BE2C (cell line): ENCODE data around the gene DCUN1D3.

Source experiments
- DNase-seq: peaks from one replicate; pipeline ENCODE4 v3.0.0-alpha.2; 2020
- H3K27me3 ChIP-seq: fragments of 250-450 bp; sonication (Bioruptor Pico); 2 replicates; pipeline ENCODE4 v1.5.1; 2020; ENCODE audit warnings: mild to moderate bottlenecking
- H3K36me3 ChIP-seq: fragments of 250-450 bp; sonication (Bioruptor Pico); 2 replicates; pipeline ENCODE4 v1.5.1; 2020; ENCODE audit warnings: mild to moderate bottlenecking
- H3K4me1 ChIP-seq: fragments of 250-450 bp; sonication (Bioruptor Pico); 2 replicates; pipeline ENCODE4 v1.5.1; 2020
- H3K4me3 ChIP-seq: 2 replicates; pipeline ENCODE4 v1.5.1; 2011; ENCODE audit warnings: low read depth, low read length
- H3K9me3 ChIP-seq: fragments of 250-450 bp; sonication (Bioruptor Pico); 2 replicates; pipeline ENCODE4 v1.5.1; 2020
- CTCF ChIP-seq: IDR thresholded peaks from 2 replicates; pipeline ENCODE4 v1.5.1; 2012; ENCODE audit warnings: mild to moderate bottlenecking, low read depth, low read length

DCUN1D3 gene

GRCh38 chr16:20889625-20890275 is 10.4 kb downstream of the DCUN1D3 start:
- Histone ChIP-seq H3K36me3 (no peaks in the 10 kb centered on the region; the same call in 1 of the 2 replicates), H3K4me3 (no peak overlapping the region), H3K4me1 (no peaks in the 10 kb centered on the region), H3K27me3 (no peaks in the 10 kb centered on the region), H3K9me3 (no peaks in the 10 kb centered on the region)
- no peak for DNase-seq
- no peak for TF ChIP-seq CTCF

- no peaks in the 10 kb centered on the region; the same call in 1 of the 2 replicates for H3K36me3 ChIP-seq
- H3K4me3 ChIP-seq = no peak overlapping the region
- no peaks in the 10 kb centered on the region for H3K27me3 ChIP-seq
- H3K9me3 ChIP-seq = no peaks in the 10 kb centered on the region
- no peak for TF ChIP-seq CTCF
- H3K4me1 ChIP-seq = no peaks in the 10 kb centered on the region
- DNase-seq = no peak
Observed at GRCh38 chr16:20887207-20887606, 13.0 kb downstream of the DCUN1D3 start.

- no peak for DNase-seq
- TF ChIP-seq CTCF = no peak
- Histone ChIP-seq H3K27me3 (no peaks in the 10 kb centered on the region), H3K36me3 (no peaks in the 10 kb centered on the region; the same call in 1 of the 2 replicates), H3K9me3 (no peaks in the 10 kb centered on the region), H3K4me3 (no peak overlapping the region), H3K4me1 (no peaks in the 10 kb centered on the region)
Observed at GRCh38 chr16:20886320-20886719, 13.8 kb downstream of the DCUN1D3 start.

- Histone ChIP-seq H3K27me3 (no peaks in the 10 kb centered on the region), H3K4me1 (peaks cover 5% of the 10 kb centered on the region; the same call in 1 of the 2 replicates), H3K4me3 (no peak overlapping the region), H3K9me3 (no peaks in the 10 kb centered on the region), H3K36me3 (no peaks in the 10 kb centered on the region; the same call in 1 of the 2 replicates)
- no peak for DNase-seq
- no peak for TF ChIP-seq CTCF
Observed at GRCh38 chr16:20884240-20884556, 16.0 kb downstream of the DCUN1D3 start.

GRCh38 chr16:20883554-20884239 is 16.5 kb downstream of the DCUN1D3 start:
- no peaks in the 10 kb centered on the region; the same call in 1 of the 2 replicates for H3K36me3 ChIP-seq

More at GRCh38 chr16:20883554-20884239, 16.5 kb downstream of the DCUN1D3 start:
- H3K9me3 ChIP-seq = no peaks in the 10 kb centered on the region
- no peak for TF ChIP-seq CTCF
- H3K4me3 ChIP-seq = no peak overlapping the region
- no peak for DNase-seq
- H3K27me3 ChIP-seq = no peaks in the 10 kb centered on the region
- H3K4me1 ChIP-seq = peaks cover 5% of the 10 kb centered on the region; the same call in 1 of the 2 replicates
